ENCODE measurements around the gene PRDX1.
"Not testable (repeated sequence)": the region's sequence is repeated elsewhere in the genome, so short reads cannot be mapped to it uniquely, and the experiment has no call there.

- TF ChIP-seq, protein P1, sequence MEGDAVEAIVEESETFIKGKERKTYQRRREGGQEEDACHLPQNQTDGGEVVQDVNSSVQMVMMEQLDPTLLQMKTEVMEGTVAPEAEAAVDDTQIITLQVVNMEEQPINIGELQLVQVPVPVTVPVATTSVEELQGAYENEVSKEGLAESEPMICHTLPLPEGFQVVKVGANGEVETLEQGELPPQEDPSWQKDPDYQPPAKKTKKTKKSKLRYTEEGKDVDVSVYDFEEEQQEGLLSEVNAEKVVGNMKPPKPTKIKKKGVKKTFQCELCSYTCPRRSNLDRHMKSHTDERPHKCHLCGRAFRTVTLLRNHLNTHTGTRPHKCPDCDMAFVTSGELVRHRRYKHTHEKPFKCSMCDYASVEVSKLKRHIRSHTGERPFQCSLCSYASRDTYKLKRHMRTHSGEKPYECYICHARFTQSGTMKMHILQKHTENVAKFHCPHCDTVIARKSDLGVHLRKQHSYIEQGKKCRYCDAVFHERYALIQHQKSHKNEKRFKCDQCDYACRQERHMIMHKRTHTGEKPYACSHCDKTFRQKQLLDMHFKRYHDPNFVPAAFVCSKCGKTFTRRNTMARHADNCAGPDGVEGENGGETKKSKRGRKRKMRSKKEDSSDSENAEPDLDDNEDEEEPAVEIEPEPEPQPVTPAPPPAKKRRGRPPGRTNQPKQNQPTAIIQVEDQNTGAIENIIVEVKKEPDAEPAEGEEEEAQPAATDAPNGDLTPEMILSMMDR (IDR thresholded peaks at IDR 0.05; ENCODE audit: low read depth, low read length, poor library complexity, severe bottlenecking): not testable (repeated sequence)
- TF ChIP-seq EZH2phosphoT487 (IDR thresholded peaks at IDR 0.05; ENCODE audit: borderline replicate concordance, low read length): not testable (repeated sequence)
These were observed 1.8 kb upstream of the PRDX1 start for GRCh38 chr1:45523516-45523915.
